ENCODE results near the gene LPIN1. TPM values are rescaled to one million over a fixed set of nuclear protein-coding genes. Genes with fewer than 3 reads are reported as not detected.
"Not testable (repeated sequence)": the region's sequence is repeated elsewhere in the genome, so short reads cannot be mapped to it uniquely, and the experiment has no call there.

LPIN1 gene
- total and polyA plus RNA-seq, 8 donors: 7.3 to 152 (median 18.2) TPM

DNA sequence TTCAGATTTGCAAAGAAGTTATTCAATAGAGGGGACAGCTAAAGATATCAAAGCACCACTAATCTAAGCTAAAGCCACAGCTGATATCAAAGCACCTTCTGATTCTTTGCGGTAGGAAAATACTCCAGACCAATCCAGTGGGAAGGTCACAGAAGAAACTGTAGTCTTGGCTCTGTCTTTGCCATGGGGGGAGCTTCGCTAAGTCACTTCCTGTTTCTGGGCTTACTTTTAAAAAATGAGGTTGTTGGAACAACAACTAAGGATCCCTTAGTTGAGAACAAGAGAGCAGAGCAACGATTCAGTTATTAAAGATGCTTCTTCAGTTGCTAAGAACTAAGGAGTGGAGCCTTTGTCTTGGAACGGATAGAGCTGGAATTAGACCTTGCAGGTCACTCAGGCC lies 12.2 kb downstream of the LPIN1 start:
- peaks cover 0 to 9% (median 0%) of the 10 kb centered on the region in 4 donors for H3K36me3 ChIP-seq
- no peak overlapping the region for H3K27ac ChIP-seq
- no peaks in the 10 kb centered on the region for H3K9me3 ChIP-seq
- H3K27me3 ChIP-seq: no peaks in the 10 kb centered on the region
- DNase-seq: no peak
- 71 to 79% (median 74%) methylated on average over 4 of the region's 4 CpGs for WGBS, 5 donors
- intact Hi-C loops (cut with DNase I; ENCODE audit: low total_unique reads): no loop called here
- no peak overlapping the region for H3K4me3 ChIP-seq
- TF ChIP-seq POLR2AphosphoS5 (IDR thresholded peaks at IDR 0.05): no peak
- TF ChIP-seq, protein P1, sequence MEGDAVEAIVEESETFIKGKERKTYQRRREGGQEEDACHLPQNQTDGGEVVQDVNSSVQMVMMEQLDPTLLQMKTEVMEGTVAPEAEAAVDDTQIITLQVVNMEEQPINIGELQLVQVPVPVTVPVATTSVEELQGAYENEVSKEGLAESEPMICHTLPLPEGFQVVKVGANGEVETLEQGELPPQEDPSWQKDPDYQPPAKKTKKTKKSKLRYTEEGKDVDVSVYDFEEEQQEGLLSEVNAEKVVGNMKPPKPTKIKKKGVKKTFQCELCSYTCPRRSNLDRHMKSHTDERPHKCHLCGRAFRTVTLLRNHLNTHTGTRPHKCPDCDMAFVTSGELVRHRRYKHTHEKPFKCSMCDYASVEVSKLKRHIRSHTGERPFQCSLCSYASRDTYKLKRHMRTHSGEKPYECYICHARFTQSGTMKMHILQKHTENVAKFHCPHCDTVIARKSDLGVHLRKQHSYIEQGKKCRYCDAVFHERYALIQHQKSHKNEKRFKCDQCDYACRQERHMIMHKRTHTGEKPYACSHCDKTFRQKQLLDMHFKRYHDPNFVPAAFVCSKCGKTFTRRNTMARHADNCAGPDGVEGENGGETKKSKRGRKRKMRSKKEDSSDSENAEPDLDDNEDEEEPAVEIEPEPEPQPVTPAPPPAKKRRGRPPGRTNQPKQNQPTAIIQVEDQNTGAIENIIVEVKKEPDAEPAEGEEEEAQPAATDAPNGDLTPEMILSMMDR (IDR thresholded peaks at IDR 0.05): no peak
- TF ChIP-seq EP300 (IDR thresholded peaks at IDR 0.05): no peak
- no peak for TF ChIP-seq POLR2A (IDR thresholded peaks at IDR 0.05)
- H3K4me1 ChIP-seq: peaks cover 17 to 43% (median 26%) of the 10 kb centered on the region in 4 donors

DNA sequence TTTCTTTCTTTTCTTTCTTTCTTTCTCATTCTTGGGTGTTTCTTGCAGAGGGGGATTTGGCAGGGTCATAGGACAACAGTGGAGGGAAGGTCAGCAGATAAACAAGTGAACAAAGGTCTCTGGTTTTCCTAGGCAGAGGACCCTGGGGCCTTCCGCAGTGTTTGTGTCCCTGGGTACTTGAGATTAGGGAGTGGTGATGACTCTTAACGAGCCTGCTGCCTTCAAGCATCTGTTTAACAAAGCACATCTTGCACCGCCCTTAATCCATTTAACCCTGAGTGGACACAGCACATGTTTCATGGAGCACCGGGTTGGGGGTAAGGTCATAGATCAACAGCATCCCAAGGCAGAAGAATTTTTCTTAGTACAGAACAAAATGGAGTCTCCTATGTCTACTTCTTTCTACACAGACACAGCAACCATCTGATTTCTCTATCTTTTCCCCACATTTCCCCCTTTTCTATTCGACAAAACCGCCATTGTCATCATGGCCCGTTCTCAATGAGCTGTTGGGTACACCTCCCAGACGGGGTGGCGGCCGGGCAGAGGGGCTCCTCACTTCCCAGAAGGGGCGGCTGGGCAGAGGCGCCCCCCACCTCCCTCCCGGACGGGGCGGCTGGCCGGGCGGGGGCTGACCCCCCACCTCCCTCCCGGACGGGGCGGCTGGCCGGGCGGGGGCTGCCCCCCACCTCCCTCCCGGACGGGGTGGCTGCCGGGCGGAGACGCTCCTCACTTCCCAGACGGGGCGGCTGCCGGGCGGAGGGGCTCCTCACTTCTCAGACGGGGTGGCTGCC lies 12.9 kb downstream of the LPIN1 start:
- H3K27me3 ChIP-seq; H3K27ac ChIP-seq; DNase-seq; H3K9me3 ChIP-seq; H3K36me3 ChIP-seq; intact Hi-C loops (cut with DNase I; ENCODE audit: low total_unique reads); H3K4me3 ChIP-seq: not testable (repeated sequence)
- 89 to 94% (median 94%) methylated on average over 10 to 26 of the region's 32 CpGs for WGBS, 5 donors
- peaks cover 13 to 40% (median 24%) of the 10 kb centered on the region in 4 donors for H3K4me1 ChIP-seq

DNA sequence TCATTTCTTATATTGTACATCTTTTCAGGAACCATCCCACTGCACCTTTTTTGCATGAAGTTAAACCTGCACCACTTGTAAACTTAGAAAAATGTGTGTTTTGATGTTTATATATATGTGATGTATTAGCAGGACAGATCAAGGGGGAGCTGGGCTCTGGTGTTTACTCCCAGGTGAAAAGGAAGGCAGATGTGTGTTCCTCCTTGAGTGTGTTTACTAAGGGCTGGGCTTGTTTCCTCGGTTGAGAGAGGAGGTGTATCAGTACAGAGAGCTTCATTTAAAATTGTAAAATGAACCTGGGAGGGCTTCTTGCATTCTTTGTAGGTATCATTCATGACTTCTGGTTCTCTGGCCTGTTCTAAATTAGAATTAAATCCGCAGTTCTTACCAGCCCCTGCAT lies 14.8 kb downstream of the LPIN1 start:
- no peak for DNase-seq
- H3K27me3 ChIP-seq: no peaks in the 10 kb centered on the region
- no peak overlapping the region for H3K27ac ChIP-seq
- H3K4me1 ChIP-seq: peaks cover 11 to 39% (median 25%) of the 10 kb centered on the region in 4 donors
- H3K4me3 ChIP-seq: no peak overlapping the region
- peaks cover 8 to 19% (median 11%) of the 10 kb centered on the region in 4 donors for H3K36me3 ChIP-seq
- TF ChIP-seq POLR2AphosphoS5 (IDR thresholded peaks at IDR 0.05): no peak
- H3K9me3 ChIP-seq: no peaks in the 10 kb centered on the region
- 42 to 61% (median 51%) methylated on average over 2 of the region's 2 CpGs for WGBS, 5 donors
- intact Hi-C loops (cut with DNase I; ENCODE audit: low total_unique reads): no loop called here

DNA sequence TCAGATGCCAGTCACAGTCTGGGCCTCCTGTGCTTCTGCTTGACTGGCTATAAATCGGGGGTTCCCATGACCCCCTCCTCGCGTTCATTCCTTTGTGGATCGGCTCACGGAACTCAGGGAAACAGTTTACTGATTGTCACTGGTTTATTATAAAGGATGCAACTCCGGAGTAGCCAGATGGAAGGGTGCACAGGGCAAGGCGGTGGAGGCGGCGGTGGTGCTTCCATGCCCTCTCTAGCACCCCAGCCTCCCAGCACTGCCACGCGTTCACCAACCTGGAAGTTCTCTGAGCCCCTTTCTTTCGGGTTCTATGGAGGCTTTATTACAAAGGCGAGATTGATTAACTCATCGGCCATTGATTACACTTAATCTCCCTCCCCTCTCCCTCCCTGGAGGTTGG lies 15.6 kb downstream of the LPIN1 start:
- no peak for TF ChIP-seq POLR2A (IDR thresholded peaks at IDR 0.05)
- no peak for TF ChIP-seq EP300 (IDR thresholded peaks at IDR 0.05)
- TF ChIP-seq, protein P1 (IDR thresholded peaks at IDR 0.05): no peak
- no peak for TF ChIP-seq POLR2AphosphoS5 (IDR thresholded peaks at IDR 0.05)
- no peak overlapping the region for H3K27ac ChIP-seq
- intact Hi-C loops (cut with DNase I; ENCODE audit: low total_unique reads): no loop called here
- H3K9me3 ChIP-seq: no peaks in the 10 kb centered on the region
- no peaks in the 10 kb centered on the region for H3K27me3 ChIP-seq
- peaks cover 11 to 38% (median 23%) of the 10 kb centered on the region in 4 donors for H3K4me1 ChIP-seq
- H3K36me3 ChIP-seq: peaks cover 13 to 27% (median 19%) of the 10 kb centered on the region in 4 donors
- 91 to 95% (median 93%) methylated on average over 14 of the region's 14 CpGs for WGBS, 5 donors
- H3K4me3 ChIP-seq: no peak overlapping the region
- DNase-seq: no peak

DNA sequence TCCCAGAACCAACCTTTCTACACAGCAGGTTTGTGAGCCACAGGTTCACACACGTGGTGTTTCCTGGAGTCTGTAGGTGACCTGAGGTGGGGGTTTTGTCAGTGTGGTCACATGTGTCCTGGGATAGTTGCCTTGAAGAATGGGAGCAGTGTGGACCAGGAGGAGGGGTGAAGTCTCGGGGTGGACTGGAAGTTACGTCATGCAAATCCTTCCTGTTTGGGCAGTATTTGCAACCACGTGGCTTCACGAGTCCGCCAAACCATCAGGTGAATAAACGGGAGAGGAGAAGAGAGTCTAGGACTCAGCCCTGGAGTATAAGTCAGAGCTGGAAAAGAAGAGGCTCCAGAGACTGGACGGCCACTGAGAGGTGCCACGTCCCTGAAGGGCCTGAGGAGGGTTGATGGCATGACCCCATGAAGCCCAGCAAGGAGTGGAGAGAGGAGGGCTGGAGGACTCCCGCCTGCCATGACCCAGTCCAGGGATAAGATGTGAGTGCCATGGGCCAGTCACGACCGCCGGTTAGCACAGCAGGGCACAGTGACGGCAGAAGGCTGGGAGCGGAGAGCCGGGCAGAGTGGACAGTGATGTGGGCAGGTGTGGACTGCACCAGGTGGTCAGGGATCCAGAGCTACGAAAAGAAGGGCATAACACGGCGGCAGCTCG lies 16.5 kb downstream of the LPIN1 start:
- 82 to 89% (median 88%) methylated on average over 17 to 20 of the region's 20 CpGs for WGBS, 5 donors
- TF ChIP-seq EP300 (IDR thresholded peaks at IDR 0.05): no peak
- no peak for TF ChIP-seq POLR2A (IDR thresholded peaks at IDR 0.05)
- TF ChIP-seq, protein P1 (IDR thresholded peaks at IDR 0.05): no peak
- no peak for TF ChIP-seq POLR2AphosphoS5 (IDR thresholded peaks at IDR 0.05)
- no peak for DNase-seq

More for the DNA sequence above, 16.5 kb downstream of the LPIN1 start:
- intact Hi-C loops (cut with DNase I; ENCODE audit: low total_unique reads): no loop called here
- Histone ChIP-seq H3K27me3 (no peaks in the 10 kb centered on the region), H3K4me3 (no peak overlapping the region), H3K4me1 (peaks cover 11 to 32% (median 21%) of the 10 kb centered on the region in 4 donors), H3K9me3 (no peaks in the 10 kb centered on the region), H3K27ac (no peak overlapping the region), H3K36me3 (peaks cover 19 to 36% (median 28%) of the 10 kb centered on the region in 4 donors)
